ENCODE results near the gene CYTH3.
"Not testable (repeated sequence)": the region's sequence is repeated elsewhere in the genome, so short reads cannot be mapped to it uniquely, and the experiment has no call there.

DNA sequence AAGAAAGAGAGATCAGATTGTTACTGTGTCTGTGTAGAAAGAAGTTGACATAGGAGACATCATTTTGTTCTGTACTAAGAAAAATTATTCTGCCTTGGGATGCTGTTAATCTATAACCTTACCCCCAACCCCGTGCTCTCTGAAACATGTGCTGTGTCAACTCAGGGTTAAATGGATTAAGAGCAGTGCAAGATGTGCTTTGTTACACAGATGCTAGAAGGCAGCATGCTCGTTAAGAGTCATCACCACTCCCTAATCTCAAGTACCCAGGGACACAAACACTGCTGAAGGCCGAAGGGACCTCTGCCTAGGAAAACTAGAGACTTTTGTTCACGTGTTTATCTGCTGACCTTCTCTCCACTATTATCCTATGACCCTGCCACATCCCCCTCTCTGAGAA lies 49.0 kb downstream of the CYTH3 start:
- TF ChIP-seq, protein P1, sequence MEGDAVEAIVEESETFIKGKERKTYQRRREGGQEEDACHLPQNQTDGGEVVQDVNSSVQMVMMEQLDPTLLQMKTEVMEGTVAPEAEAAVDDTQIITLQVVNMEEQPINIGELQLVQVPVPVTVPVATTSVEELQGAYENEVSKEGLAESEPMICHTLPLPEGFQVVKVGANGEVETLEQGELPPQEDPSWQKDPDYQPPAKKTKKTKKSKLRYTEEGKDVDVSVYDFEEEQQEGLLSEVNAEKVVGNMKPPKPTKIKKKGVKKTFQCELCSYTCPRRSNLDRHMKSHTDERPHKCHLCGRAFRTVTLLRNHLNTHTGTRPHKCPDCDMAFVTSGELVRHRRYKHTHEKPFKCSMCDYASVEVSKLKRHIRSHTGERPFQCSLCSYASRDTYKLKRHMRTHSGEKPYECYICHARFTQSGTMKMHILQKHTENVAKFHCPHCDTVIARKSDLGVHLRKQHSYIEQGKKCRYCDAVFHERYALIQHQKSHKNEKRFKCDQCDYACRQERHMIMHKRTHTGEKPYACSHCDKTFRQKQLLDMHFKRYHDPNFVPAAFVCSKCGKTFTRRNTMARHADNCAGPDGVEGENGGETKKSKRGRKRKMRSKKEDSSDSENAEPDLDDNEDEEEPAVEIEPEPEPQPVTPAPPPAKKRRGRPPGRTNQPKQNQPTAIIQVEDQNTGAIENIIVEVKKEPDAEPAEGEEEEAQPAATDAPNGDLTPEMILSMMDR (IDR thresholded peaks at IDR 0.05), result not testable (repeated sequence)
- TF ChIP-seq ZFX (IDR thresholded peaks at IDR 0.05; ENCODE audit: borderline replicate concordance), result not testable (repeated sequence)

Data from 22Rv1 (cell line).